Measurements from ENCODE around the gene CDK15. TPM values are rescaled to one million over a fixed set of nuclear protein-coding genes. Genes with fewer than 3 reads are reported as not detected.

CDK15 gene
- total RNA-seq, 1 experiment from 2014 or later = 4.8 TPM

DNA sequence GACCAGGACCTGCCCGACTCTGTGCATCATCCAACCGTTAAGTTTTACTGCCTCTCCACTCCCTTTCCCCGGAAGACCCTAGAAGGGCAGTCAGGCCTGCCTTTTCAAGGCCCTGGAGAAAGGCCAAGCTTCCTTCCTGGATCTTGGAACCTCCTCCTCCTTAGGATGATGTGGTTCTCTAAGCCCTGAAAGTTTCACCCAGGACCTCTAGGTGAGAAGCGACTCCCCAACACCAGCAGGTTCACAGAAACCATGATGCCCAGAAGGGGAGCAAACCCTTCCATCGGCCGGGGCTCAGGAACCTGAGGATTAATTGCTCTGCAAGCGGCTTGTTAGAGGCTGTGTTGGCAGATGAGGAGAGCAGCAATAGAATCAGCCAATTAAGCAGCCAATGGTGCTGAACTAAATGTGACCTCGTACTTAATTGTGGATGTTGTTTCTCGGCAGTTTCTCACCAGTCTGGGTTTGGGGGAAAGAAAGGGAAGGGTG lies 133.2 kb downstream of the CDK15 start:
- Histone ChIP-seq H3K27me3 (ENCODE audit: control insufficient read depth, insufficient read depth, low read length) (no peaks in the 10 kb centered on the region), H3K36me3 (ENCODE audit: control insufficient read depth, insufficient read depth, low read length) (no peaks in the 10 kb centered on the region), H3K4me3 (ENCODE audit: low read depth in 2 of 2, low read length in 2 of 2) (no peak overlapping the region), H3K4me1 (ENCODE audit: control insufficient read depth, insufficient read depth, low read length) (no peaks in the 10 kb centered on the region), H3K27ac (ENCODE audit: low read length) (no peak overlapping the region), H3K9me3 (ENCODE audit: control insufficient read depth, insufficient read depth, low read depth, low read length) (no peaks in the 10 kb centered on the region)
- TF ChIP-seq POLR2AphosphoS5 (IDR thresholded peaks at IDR 0.05; ENCODE audit: low read depth, low read length) (no peak), TCF7L2 (IDR thresholded peaks at IDR 0.05; ENCODE audit: low read depth, low read length) (no peak), SIN3A (IDR thresholded peaks at IDR 0.05; ENCODE audit: borderline replicate concordance, insufficient read depth, low read depth, low read length) (no peak), CTCF (IDR thresholded peaks at IDR 0.05) (no peak)
- TF ChIP-seq, protein P1, sequence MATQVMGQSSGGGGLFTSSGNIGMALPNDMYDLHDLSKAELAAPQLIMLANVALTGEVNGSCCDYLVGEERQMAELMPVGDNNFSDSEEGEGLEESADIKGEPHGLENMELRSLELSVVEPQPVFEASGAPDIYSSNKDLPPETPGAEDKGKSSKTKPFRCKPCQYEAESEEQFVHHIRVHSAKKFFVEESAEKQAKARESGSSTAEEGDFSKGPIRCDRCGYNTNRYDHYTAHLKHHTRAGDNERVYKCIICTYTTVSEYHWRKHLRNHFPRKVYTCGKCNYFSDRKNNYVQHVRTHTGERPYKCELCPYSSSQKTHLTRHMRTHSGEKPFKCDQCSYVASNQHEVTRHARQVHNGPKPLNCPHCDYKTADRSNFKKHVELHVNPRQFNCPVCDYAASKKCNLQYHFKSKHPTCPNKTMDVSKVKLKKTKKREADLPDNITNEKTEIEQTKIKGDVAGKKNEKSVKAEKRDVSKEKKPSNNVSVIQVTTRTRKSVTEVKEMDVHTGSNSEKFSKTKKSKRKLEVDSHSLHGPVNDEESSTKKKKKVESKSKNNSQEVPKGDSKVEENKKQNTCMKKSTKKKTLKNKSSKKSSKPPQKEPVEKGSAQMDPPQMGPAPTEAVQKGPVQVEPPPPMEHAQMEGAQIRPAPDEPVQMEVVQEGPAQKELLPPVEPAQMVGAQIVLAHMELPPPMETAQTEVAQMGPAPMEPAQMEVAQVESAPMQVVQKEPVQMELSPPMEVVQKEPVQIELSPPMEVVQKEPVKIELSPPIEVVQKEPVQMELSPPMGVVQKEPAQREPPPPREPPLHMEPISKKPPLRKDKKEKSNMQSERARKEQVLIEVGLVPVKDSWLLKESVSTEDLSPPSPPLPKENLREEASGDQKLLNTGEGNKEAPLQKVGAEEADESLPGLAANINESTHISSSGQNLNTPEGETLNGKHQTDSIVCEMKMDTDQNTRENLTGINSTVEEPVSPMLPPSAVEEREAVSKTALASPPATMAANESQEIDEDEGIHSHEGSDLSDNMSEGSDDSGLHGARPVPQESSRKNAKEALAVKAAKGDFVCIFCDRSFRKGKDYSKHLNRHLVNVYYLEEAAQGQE (IDR thresholded peaks at IDR 0.05; ENCODE audit: insufficient read depth in 1 of 2, low read depth in 2 of 2, low read length in 1 of 2) = no peak
- ChIA-PET POLR2A (interaction anchor here (0.6 kb wide), 1 partner anchor 197 kb away, joined by 3 read pairs; no protein-coding TSS in a partner anchor), CTCF (no interaction called here)
- intact Hi-C loops (cut with micrococcal nuclease; ENCODE audit: unreplicated experiment) (no loop called here), in situ Hi-C loops (cut with HindIII; ENCODE audit: low pct_unique_long_range_greater_than_20kb, low sequenced_read_pairs) (no loop called here)
- BruUV-seq (replicated peaks) = no TSS peak
- no peak for DNase-seq (ENCODE audit: low read depth, low spot score)
- ATAC-seq = no peak

DNA sequence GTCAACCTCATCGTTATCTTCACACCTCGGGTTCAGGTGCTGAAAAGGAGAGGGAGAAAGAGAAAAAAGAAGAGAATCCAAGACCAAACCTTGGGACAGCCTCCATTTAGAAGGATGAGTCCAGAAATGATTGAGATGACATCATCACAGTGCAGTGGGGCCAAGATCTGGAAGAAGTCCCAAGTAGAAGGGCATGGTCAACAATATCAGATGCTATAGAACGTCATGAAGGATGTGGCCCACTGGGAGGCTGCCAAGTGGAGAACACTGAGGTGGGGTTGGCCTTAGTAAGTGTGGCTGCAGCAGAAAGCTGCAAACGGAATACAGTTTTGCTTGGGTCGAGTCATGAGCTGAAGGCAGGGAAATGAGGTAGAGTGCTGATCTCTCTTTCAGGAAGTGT lies 136.2 kb downstream of the CDK15 start:
- Histone ChIP-seq H3K4me1 (ENCODE audit: control insufficient read depth, insufficient read depth, low read length) (no peaks in the 10 kb centered on the region), H3K27ac (ENCODE audit: low read length) (no peak overlapping the region), H3K4me3 (ENCODE audit: low read depth in 2 of 2, low read length in 2 of 2) (no peak overlapping the region), H3K27me3 (ENCODE audit: control insufficient read depth, insufficient read depth, low read length) (no peaks in the 10 kb centered on the region), H3K36me3 (ENCODE audit: control insufficient read depth, insufficient read depth, low read length) (no peaks in the 10 kb centered on the region), H3K9me3 (ENCODE audit: control insufficient read depth, insufficient read depth, low read depth, low read length) (no peaks in the 10 kb centered on the region)
- ChIA-PET CTCF (no interaction called here), POLR2A (no interaction called here)
- no TSS peak for BruUV-seq (replicated peaks)
- TF ChIP-seq, protein P1 (IDR thresholded peaks at IDR 0.05; ENCODE audit: insufficient read depth in 1 of 2, low read depth in 2 of 2, low read length in 1 of 2) = no peak
- TF ChIP-seq CTCF (IDR thresholded peaks at IDR 0.05) (no peak), SIN3A (IDR thresholded peaks at IDR 0.05; ENCODE audit: borderline replicate concordance, insufficient read depth, low read depth, low read length) (no peak), POLR2AphosphoS5 (IDR thresholded peaks at IDR 0.05; ENCODE audit: low read depth, low read length) (no peak), TCF7L2 (IDR thresholded peaks at IDR 0.05; ENCODE audit: low read depth, low read length) (no peak)
- ATAC-seq = no peak
- in situ Hi-C loops (cut with HindIII; ENCODE audit: low pct_unique_long_range_greater_than_20kb, low sequenced_read_pairs) = no loop called here
- DNase-seq (ENCODE audit: low read depth, low spot score) = no peak
- intact Hi-C loops (cut with micrococcal nuclease; ENCODE audit: unreplicated experiment) = no loop called here

Measured in Panc1 (cell line).